Dedifferentiated amniotic fluid mesenchymal stem cell (primary cell): ENCODE data around the gene WDR64.

Experiments used
- DNase-seq: peaks from one replicate; pipeline ENCODE4 v3.0.0-alpha.2; 2016; ENCODE audit errors: extremely low spot score

The WDR64 gene

GRCh38 chr1:241631674-241632073, 20.4 kb upstream of the WDR64 start:
- no peak for DNase-seq

- DNase-seq: no peak
These were observed 19.1 kb upstream of the WDR64 start for GRCh38 chr1:241632987-241633386.

GRCh38 chr1:241635556-241636152, 16.4 kb upstream of the WDR64 start:
- DNase-seq: no peak

- no peak for DNase-seq
These were observed 15.8 kb upstream of the WDR64 start for GRCh38 chr1:241636291-241636690.

GRCh38 chr1:241637046-241637590, 15.0 kb upstream of the WDR64 start:
- DNase-seq: peak; percentile 36

- no peak for DNase-seq
These were observed 14.5 kb upstream of the WDR64 start for GRCh38 chr1:241637604-241638003.

GRCh38 chr1:241638099-241638682, 13.9 kb upstream of the WDR64 start:
- DNase-seq: no peak

GRCh38 chr1:241638909-241639622, 13.0 kb upstream of the WDR64 start:
- no peak for DNase-seq

GRCh38 chr1:241639623-241640148, 12.4 kb upstream of the WDR64 start:
- no peak for DNase-seq

- DNase-seq: peak; percentile 77
These were observed 11.8 kb upstream of the WDR64 start, which contains the start of the genes CHML and OPN3 for GRCh38 chr1:241640149-241640866. Gene CHML (minus strand): TSS chr1:241640369. CDS start chr1:241635766, 4,603 bp downstream. Gene OPN3 (minus strand): TSS chr1:241640369. CDS start chr1:241640254, 115 bp downstream.

- DNase-seq: no peak
These were observed 11.0 kb upstream of the WDR64 start for GRCh38 chr1:241640867-241641622.

- no peak for DNase-seq
These were observed 10.1 kb upstream of the WDR64 start for GRCh38 chr1:241641773-241642592.

- DNase-seq: no peak
These were observed 9.5 kb upstream of the WDR64 start for GRCh38 chr1:241642593-241642944.

- no peak for DNase-seq
These were observed 7.8 kb upstream of the WDR64 start for GRCh38 chr1:241644259-241644658.

- DNase-seq: no peak
These were observed 6.9 kb upstream of the WDR64 start for GRCh38 chr1:241645199-241645598.

GRCh38 chr1:241646201-241646600, 5.9 kb upstream of the WDR64 start:
- no peak for DNase-seq

- no peak for DNase-seq
These were observed 4.4 kb upstream of the WDR64 start for GRCh38 chr1:241647658-241648057.

GRCh38 chr1:241648159-241648558, 3.9 kb upstream of the WDR64 start:
- no peak for DNase-seq

- DNase-seq: no peak
These were observed 1.9 kb downstream of the WDR64 start for GRCh38 chr1:241654019-241654418.

- DNase-seq: no peak
These were observed 2.6 kb downstream of the WDR64 start for GRCh38 chr1:241654641-241655040.
